GM12878 (cell line): ENCODE measurements around the gene LRBA.

ENCODE experiments used
- CHD2 ChIP-seq: IDR thresholded peaks from 2 replicates; pipeline ENCODE4 v1.6.1; 2011; ENCODE audit warnings: low read depth, low read length, improper control_type of control experiment, borderline replicate concordance
- CREB1 ChIP-seq: IDR thresholded peaks from 2 replicates; pipeline ENCODE4 v1.6.1; 2012; ENCODE audit warnings: low read depth, mild to moderate bottlenecking, inconsistent platforms
- CTCF ChIP-seq, 3 experiments: IDR thresholded peaks in 2 of 3; conservative IDR thresholded peaks in 1 of 3; 2 replicates each; pipeline ENCODE4 v1.5.1; 2011; ENCODE audit warnings: low read depth in 3 of 3, low read length in 3 of 3, mild to moderate bottlenecking in 3 of 3, control low read depth in 2 of 3, moderate library complexity in 2 of 3, inconsistent platforms in 1 of 3, mixed read lengths in 1 of 3; ENCODE audit not compliant: control insufficient read depth in 2 of 3, insufficient read depth in 1 of 3; ENCODE audit errors: extremely low read depth in 1 of 3
- E2F4 ChIP-seq: IDR thresholded peaks from 2 replicates; pipeline ENCODE4 v1.6.1; 2012; ENCODE audit warnings: low read depth, low read length, improper control_type of control experiment
- HDAC2 ChIP-seq: fragments of 200-600 bp; sonication (generic); IDR thresholded peaks from 2 replicates; pipeline ENCODE4 v1.6.1; 2017
- MYC ChIP-seq: IDR thresholded peaks from 2 replicates; pipeline ENCODE4 v1.6.1; 2011; ENCODE audit warnings: mild to moderate bottlenecking, low read length, moderate library complexity, inconsistent platforms; ENCODE audit not compliant: insufficient read depth, insufficient replicate concordance, insufficient read length, severe bottlenecking
- NR2F1 ChIP-seq: fragments of 450-650 bp; conservative IDR thresholded peaks from 2 replicates; pipeline ENCODE4 v1.6.1; 2017; ENCODE audit warnings: mild to moderate bottlenecking
- PBX3 ChIP-seq: IDR thresholded peaks from 2 replicates; pipeline ENCODE4 v1.6.1; 2011; ENCODE audit warnings: mild to moderate bottlenecking, low read depth, low read length, moderate library complexity; ENCODE audit not compliant: insufficient replicate concordance
- POLR2A ChIP-seq: IDR thresholded peaks from 2 replicates; pipeline ENCODE4 v1.6.1; 2011; ENCODE audit warnings: low read depth, mild to moderate bottlenecking, low read length
- POLR2AphosphoS5 ChIP-seq: IDR thresholded peaks from 2 replicates; pipeline ENCODE4 v1.6.1; 2011; ENCODE audit warnings: mild to moderate bottlenecking, low read length, inconsistent platforms
- RFX5 ChIP-seq: IDR thresholded peaks from 2 replicates; pipeline ENCODE4 v1.6.1; 2011; ENCODE audit warnings: low read depth, low read length, improper control_type of control experiment
- SP1 ChIP-seq: IDR thresholded peaks from one replicate; pipeline ENCODE4 v1.6.1; 2011; ENCODE audit warnings: low read depth, low read length
- TARDBP ChIP-seq: IDR thresholded peaks from 2 replicates; pipeline ENCODE4 v1.6.1; 2016; ENCODE audit warnings: borderline replicate concordance

GRCh38 chr4:151025759-151026158 is 10.7 kb upstream of the LRBA start:
- no peak for TF ChIP-seq TARDBP
- TF ChIP-seq SP1 = no peak
- TF ChIP-seq MYC = no peak
- TF ChIP-seq PBX3 = no peak
- TF ChIP-seq POLR2AphosphoS5 = no peak
- no peak for TF ChIP-seq CTCF (IDR thresholded peaks at IDR 0.05 in 2 of 3, conservative IDR thresholded peaks at IDR 0.05 in 1 of 3; ENCODE audit: control insufficient read depth in 2 of 3, extremely low read depth in 1 of 3, insufficient read depth in 1 of 3, low read depth in 3 of 3, low read length in 3 of 3)
- no peak for TF ChIP-seq POLR2A
- no peak for TF ChIP-seq HDAC2
- no peak for TF ChIP-seq NR2F1
- no peak for TF ChIP-seq CHD2
- TF ChIP-seq CREB1 = no peak
- no peak for TF ChIP-seq RFX5
- TF ChIP-seq E2F4 = no peak
